22Rv1 (cell line): ENCODE measurements around the gene CEP295NL.
A peak's percentile ranks its signal among the peaks of the same experiment; 100 is the strongest.

Experiments used
- CTCF ChIP-seq: fragments of 450-650 bp; IDR thresholded peaks from 2 replicates; pipeline ENCODE4 v1.5.1; 2017; ENCODE audit warnings: mild to moderate bottlenecking
- ZFX ChIP-seq: fragments of 450-650 bp; IDR thresholded peaks from 2 replicates; pipeline ENCODE4 v1.6.1; 2017; ENCODE audit warnings: antibody characterized with exemption, borderline replicate concordance

GRCh38 chr17:78840780-78841611 lies 62.0 kb downstream of the CEP295NL start, which contains the start of gene USP36:
- TF ChIP-seq CTCF (peak; percentile 20), ZFX (no peak)
